Liver (tissue), 3 donors: ENCODE results near the gene CELF5.

Source experiments
- JUND ChIP-seq, 2 donors: IDR thresholded peaks; 2 replicates each; pipeline ENCODE4 v1.6.1; 2016; ENCODE audit warnings: antibody characterized with exemption in 2 of 2
- TF ChIP-seq, protein P1 (sequence below): fragments of 150-350 bp; IDR thresholded peaks from 2 replicates; pipeline ENCODE4 v1.5.1; 2017; ENCODE audit warnings: improper control_type of control experiment, low read depth, low read length; ENCODE audit not compliant: missing input control
- donor health status: healthy.
- donor health status: healthy.

DNA sequence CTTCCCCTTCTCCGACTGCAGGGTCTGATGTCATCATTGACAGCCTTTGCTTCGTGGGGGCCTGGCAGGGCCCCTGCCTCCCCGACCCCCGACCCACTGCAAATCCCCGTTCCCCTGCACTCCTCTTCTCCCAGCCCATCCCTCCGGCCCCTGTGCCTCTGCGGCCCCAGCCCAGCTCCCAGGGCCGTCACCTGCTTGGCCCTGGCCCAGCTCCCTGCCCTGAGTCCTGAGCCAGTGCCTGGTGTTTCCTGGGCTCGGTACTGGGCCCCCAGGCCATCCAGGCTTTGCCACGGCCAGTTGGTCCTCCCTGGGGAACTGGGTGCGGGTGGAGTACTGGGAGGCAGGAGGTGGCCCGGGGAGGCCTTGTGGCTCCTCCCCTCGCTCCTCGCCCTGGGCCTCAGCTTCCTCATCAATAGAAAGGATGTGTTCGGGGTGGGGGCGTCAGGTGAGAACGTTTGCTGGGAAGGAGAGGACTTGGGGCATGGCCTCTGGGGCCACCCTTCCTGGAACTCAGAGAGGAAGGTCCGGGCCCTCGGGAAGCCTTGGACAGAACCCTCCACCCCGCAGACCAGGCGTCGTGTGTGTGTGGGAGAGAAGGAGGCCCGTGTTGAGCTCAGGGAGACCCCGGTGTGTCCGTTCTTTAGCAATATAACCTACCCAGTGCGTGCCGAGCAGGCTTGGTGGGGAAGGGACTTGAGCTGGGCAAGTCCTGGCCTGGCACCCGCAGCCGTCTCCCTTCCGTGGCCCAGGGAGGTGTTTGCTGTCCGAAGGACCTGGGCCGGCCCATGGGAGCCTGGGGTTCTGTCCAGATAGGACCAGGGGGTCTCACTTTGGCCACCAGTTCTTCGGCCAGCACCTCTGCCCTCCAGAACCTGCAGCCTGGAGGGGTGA lies 15.9 kb upstream of the CELF5 start:
- TF ChIP-seq, protein P1, sequence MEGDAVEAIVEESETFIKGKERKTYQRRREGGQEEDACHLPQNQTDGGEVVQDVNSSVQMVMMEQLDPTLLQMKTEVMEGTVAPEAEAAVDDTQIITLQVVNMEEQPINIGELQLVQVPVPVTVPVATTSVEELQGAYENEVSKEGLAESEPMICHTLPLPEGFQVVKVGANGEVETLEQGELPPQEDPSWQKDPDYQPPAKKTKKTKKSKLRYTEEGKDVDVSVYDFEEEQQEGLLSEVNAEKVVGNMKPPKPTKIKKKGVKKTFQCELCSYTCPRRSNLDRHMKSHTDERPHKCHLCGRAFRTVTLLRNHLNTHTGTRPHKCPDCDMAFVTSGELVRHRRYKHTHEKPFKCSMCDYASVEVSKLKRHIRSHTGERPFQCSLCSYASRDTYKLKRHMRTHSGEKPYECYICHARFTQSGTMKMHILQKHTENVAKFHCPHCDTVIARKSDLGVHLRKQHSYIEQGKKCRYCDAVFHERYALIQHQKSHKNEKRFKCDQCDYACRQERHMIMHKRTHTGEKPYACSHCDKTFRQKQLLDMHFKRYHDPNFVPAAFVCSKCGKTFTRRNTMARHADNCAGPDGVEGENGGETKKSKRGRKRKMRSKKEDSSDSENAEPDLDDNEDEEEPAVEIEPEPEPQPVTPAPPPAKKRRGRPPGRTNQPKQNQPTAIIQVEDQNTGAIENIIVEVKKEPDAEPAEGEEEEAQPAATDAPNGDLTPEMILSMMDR = no peak
- TF ChIP-seq JUND (IDR thresholded peaks at IDR 0.05) = no peak
